T-helper 1 cell treated with Interleukin-12 subunit alpha and Interleukin-12 subunit beta and Interleukin-4 antibody, amounts not matched to agents 30 μg/mL and 1 μg/mL, for 36 hours (primary cell): ENCODE results near the gene LHFPL6.

Source experiments
- H3K27ac Mint-ChIP-seq: one replicate; pipeline ENCODE4 v1.8.0; 2021; ENCODE audit warnings: mild to moderate bottlenecking, mixed read lengths
- H3K27me3 Mint-ChIP-seq: one replicate; pipeline ENCODE4 v1.8.0; 2021; ENCODE audit warnings: low read depth, mixed read lengths
- H3K36me3 Mint-ChIP-seq: one replicate; pipeline ENCODE4 v1.8.0; 2021; ENCODE audit warnings: low read depth, mixed read lengths
- H3K4me1 Mint-ChIP-seq: one replicate; pipeline ENCODE4 v1.8.0; 2021; ENCODE audit warnings: low read depth, mixed read lengths
- H3K4me3 Mint-ChIP-seq: one replicate; pipeline ENCODE4 v1.8.0; 2021; ENCODE audit warnings: mild to moderate bottlenecking, moderate library complexity, mixed read lengths
- H3K9me3 Mint-ChIP-seq: one replicate; pipeline ENCODE4 v1.8.0; 2021; ENCODE audit warnings: mixed read lengths

Gene LHFPL6

DNA sequence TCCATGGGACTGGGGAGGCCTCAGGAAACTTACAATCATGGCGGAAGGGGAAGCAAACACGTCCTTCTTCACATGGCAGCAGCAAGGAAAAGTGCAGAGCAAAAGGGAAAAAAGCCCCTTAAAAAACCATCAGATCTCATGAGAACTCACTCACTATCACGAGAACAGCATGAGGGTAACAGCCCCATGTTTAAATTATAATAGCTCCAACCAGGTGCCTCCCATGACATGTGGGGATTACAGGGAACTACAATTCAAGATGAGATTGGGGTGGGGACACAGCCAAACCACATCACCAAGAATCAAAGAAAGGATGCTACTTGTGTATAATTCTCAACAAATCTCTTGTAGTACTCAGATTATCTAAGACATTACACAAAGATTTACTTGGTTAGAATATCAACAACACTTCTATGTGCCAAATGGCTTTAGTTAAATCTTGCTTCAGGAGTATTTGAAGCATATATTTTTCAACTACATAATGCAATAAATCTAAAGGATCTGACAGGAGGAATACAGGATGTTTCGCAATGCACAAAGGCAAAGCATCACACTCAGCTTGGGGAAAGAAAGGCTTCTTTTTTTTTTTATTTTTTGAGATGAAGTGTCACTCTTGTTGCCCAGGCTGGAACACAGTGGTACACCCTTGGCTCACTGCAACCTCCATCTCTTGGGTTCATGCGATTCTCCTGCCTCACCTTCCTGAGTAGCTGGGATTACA, 180.0 kb downstream of the LHFPL6 start:
- H3K4me3 Mint-ChIP-seq, result no peak overlapping the region
- H3K9me3 Mint-ChIP-seq, result no peaks in the 10 kb centered on the region
- H3K27ac Mint-ChIP-seq, result no peak overlapping the region
- no peaks in the 10 kb centered on the region for H3K4me1 Mint-ChIP-seq
- peaks cover 3% of the 10 kb centered on the region for H3K27me3 Mint-ChIP-seq
- H3K36me3 Mint-ChIP-seq, result no peaks in the 10 kb centered on the region

DNA sequence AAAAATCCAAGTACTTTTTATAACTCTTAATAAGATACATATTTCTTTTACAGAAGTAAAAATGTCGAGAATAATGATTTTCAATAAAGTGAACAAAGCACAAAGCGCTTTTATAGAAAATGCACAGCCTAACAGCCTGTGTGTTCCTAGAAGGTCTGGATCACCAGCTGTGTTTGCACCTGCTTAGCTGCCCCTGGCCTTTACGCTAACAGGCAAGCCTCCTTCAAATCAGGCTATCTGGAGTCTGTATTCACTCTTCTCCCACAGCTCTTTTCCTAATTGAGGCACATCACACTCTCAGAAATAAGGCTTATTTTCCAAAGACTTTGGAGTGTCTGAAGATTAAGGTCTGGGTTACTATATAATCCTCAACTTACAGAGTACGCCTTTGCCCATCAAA, 183.1 kb downstream of the LHFPL6 start:
- peaks cover 8% of the 10 kb centered on the region for H3K27me3 Mint-ChIP-seq
- no peak overlapping the region for H3K27ac Mint-ChIP-seq
- H3K4me3 Mint-ChIP-seq, result no peak overlapping the region
- no peaks in the 10 kb centered on the region for H3K9me3 Mint-ChIP-seq
- no peaks in the 10 kb centered on the region for H3K4me1 Mint-ChIP-seq
- no peaks in the 10 kb centered on the region for H3K36me3 Mint-ChIP-seq

DNA sequence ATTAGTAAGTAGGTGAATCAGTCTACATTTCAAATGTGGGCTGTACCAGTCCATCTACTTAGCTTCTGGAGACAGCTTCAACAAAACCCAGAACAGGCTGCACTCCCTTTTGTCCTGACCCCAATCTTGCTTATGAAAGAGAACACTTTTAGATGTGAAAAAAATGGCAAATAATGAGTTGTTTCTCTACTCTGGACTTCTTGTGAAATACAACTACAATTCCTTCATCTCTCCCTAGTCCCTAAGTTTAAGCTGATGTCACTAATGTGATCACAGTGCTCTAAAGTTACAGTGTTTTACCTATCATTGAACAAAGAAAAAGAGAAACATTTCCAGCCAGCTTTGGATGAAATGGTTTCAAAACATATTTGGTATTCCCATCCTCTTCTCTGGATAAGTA, 183.9 kb downstream of the LHFPL6 start:
- H3K9me3 Mint-ChIP-seq, result no peaks in the 10 kb centered on the region
- H3K36me3 Mint-ChIP-seq, result no peaks in the 10 kb centered on the region
- H3K4me1 Mint-ChIP-seq, result no peaks in the 10 kb centered on the region
- H3K27ac Mint-ChIP-seq, result no peak overlapping the region
- no peak overlapping the region for H3K4me3 Mint-ChIP-seq
- H3K27me3 Mint-ChIP-seq, result peaks cover 8% of the 10 kb centered on the region

DNA sequence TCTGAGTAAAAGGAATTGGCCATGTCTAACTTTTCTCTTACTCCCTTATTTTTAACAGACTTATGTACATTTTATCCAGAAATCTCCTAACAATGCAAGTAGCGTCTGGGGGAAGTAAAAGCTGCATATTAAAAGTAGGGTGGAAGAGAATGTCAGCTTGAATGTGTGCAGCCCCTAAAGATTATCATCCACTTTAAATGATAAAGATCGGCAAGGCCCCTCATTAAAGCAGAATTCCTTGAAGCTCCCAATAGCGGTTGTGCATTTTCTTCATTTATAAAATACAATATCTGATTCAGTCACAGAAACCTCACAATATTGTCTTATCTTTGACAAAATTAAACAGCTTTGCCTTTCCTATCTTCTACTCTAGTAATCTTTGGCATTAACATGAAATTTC, 184.6 kb downstream of the LHFPL6 start:
- Mint-ChIP-seq H3K27me3 (peaks cover 8% of the 10 kb centered on the region), H3K27ac (no peak overlapping the region), H3K4me3 (no peak overlapping the region), H3K4me1 (no peaks in the 10 kb centered on the region), H3K9me3 (no peaks in the 10 kb centered on the region), H3K36me3 (no peaks in the 10 kb centered on the region)

DNA sequence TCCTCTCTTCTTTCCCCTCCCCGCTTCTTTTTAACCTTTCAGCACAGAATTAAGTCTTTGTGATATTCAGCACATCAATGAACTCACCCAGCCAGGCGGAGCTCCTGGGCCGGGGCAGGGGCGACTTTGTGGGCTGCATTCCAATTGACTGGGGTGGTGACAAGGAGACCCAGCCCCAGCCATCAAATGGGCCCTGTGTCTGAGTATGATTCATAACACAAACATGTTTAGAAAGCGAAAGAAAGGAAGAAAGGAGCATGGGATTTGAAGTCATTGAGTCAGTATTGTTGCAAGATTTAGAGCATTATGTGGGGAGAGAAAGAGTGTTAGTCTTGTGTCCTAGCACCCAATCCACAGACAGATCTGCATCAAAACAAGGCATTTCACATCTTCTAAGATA, 185.3 kb downstream of the LHFPL6 start:
- Mint-ChIP-seq H3K27ac (no peak overlapping the region), H3K4me3 (no peak overlapping the region), H3K27me3 (peaks cover 8% of the 10 kb centered on the region), H3K4me1 (no peaks in the 10 kb centered on the region), H3K9me3 (no peaks in the 10 kb centered on the region), H3K36me3 (no peaks in the 10 kb centered on the region)

DNA sequence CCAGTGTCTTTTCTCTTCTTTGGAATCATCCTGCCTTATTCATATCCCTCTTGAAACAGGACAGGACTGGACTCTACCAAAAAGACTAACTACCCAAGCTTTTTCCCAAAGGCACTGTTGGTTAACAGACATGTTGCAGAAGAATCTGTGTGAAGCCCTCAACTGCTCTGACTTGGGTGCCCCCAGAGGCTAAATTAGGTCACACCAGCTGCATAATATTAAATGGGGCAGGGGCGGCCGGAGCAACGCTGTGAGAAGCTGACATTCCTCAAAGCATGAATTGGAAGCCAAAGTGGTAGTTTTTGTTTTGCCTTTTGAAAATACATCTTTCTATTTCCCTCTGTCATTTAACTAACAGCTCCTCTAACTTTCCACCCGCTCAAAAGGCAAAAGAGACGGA, 185.9 kb downstream of the LHFPL6 start:
- H3K36me3 Mint-ChIP-seq, result no peaks in the 10 kb centered on the region
- no peak overlapping the region for H3K4me3 Mint-ChIP-seq
- no peaks in the 10 kb centered on the region for H3K9me3 Mint-ChIP-seq
- peaks cover 8% of the 10 kb centered on the region for H3K27me3 Mint-ChIP-seq
- no peak overlapping the region for H3K27ac Mint-ChIP-seq
- H3K4me1 Mint-ChIP-seq, result no peaks in the 10 kb centered on the region

DNA sequence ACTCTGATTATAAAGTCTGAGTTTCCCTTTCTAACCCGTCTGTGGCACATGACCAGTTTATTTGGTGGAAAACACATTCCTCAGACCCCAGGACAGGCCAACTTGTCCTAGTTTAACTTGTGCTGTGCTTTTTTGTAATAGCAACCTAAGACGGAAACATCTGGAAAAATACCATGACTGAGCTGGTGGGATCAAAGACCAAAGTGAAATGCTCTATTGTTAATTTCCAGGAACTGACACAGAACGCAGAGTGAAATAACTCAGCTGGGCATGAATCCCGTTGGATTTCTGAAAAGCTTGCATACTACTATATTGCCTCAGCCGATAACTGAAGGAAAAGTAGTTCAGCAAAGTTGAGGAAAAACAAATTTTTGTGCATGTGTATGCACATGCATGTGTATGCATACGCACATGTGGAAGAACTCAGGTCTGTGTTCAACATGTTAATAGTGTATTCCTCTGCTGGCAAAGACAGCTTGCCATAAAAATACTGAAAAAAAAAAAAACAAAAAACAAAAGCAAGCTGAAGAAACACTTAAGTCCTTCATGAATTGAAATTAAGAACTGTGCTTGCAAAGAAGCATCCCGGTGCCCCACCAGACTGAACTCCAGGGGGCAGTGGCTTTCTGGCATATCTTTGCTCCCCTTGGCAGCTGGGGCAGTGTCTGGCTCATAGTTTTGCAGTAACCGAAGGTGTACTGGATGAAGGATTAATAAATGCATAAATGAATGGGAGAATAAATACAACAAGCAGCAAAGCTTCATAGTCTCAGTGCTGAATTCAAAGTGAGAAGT, 187.8 kb downstream of the LHFPL6 start:
- Mint-ChIP-seq H3K9me3 (no peaks in the 10 kb centered on the region), H3K4me1 (no peaks in the 10 kb centered on the region), H3K4me3 (no peak overlapping the region), H3K27ac (no peak overlapping the region), H3K27me3 (peaks cover 8% of the 10 kb centered on the region), H3K36me3 (no peaks in the 10 kb centered on the region)

DNA sequence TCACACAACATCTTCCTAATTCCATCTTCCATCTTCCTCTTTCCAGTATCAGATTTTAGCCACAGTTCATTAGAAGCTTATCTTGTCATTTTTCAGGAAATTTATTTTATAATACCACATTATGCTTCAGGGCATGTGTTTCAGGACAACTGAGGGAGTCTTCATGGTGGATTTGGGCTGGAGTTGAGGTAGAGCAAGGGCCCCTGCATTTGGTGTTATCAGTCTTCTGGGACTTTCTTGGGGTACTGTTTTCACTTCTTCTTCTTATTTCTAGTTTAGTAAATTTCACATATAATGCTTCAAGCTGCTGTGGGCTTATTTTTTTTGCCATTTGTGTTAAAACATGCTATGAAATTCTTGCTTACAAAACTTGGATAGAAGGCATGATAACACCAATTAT, 188.7 kb downstream of the LHFPL6 start:
- Mint-ChIP-seq H3K4me1 (no peaks in the 10 kb centered on the region), H3K36me3 (no peaks in the 10 kb centered on the region), H3K4me3 (no peak overlapping the region), H3K9me3 (no peaks in the 10 kb centered on the region), H3K27ac (no peak overlapping the region), H3K27me3 (peaks cover 7% of the 10 kb centered on the region)

DNA sequence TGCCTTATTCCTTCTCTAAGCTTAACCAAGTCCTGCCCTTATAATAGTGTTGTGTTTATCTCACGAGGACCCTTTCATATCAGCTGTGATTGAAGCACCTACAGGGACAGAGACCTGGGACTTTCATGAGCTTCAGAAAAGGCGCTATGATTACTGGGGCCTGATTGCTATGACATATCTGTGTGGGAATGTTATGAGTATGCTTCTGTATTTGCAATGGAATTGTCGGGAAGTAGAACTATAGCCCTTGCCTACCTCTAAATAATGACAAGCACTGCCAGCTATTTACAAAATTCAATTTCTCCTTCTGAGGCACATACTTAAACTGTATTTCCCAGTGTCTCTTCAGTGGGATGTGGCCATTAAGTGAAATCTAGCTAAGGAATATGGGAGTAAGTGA, 191.5 kb downstream of the LHFPL6 start:
- Mint-ChIP-seq H3K9me3 (no peaks in the 10 kb centered on the region), H3K36me3 (no peaks in the 10 kb centered on the region), H3K4me3 (no peak overlapping the region), H3K27ac (no peak overlapping the region), H3K27me3 (no peaks in the 10 kb centered on the region), H3K4me1 (no peaks in the 10 kb centered on the region)

DNA sequence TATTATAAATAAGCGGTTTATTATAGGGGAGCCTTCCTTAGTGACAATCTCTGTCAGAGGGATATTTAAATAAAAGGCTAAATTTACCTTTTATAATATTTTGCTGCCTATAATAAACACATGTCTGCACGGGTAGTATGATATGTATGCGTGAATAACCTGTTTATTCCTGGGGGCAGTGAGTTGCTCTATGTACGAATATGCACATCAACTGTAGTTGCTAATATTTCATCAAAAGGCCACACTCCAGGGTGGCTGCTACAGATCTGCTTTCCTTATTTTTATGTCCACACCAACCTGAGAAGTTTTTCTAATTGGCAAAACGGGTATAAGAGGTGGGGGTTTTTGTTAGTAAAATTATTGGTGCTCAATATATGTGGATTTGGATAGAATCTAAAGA, 192.0 kb downstream of the LHFPL6 start:
- Mint-ChIP-seq H3K9me3 (no peaks in the 10 kb centered on the region), H3K27me3 (no peaks in the 10 kb centered on the region), H3K27ac (no peak overlapping the region), H3K4me1 (no peaks in the 10 kb centered on the region), H3K4me3 (no peak overlapping the region), H3K36me3 (no peaks in the 10 kb centered on the region)

DNA sequence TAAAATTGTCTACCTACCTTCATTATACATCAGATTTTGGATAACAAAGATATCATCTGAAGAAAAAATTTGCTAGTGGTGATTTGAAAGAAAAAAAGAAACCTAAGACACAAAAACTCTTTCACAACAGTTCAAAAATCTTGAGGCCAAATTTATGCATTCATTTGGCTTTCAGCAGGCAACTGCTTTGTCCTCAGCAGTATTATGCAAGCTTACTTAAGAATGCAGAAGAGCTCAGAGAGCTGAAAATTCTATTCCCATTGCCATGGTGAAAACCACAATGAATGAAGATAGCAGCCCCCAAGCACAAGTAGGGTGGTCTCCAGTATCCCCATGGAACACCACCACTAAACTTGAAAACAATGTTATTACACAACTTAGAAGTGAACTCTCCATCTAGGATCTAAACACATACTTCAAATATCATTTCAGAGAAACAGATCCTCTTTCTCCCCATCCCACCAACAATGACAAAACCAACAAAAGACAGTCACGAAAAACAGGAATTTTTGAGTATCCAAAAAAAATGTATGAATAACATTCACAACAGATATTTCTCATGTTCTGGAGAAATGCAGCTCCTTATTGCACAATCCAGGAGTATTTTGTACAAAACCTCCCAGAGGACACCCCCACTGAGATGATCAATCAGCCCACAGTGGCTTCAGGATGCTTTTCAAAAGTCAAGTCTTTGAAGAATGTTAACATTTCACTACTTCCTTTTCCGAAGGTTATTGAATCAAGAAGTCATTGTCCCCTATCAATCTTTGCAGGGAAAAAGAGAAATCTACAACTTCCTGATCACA, 192.7 kb downstream of the LHFPL6 start:
- Mint-ChIP-seq H3K27me3 (no peaks in the 10 kb centered on the region), H3K4me1 (no peaks in the 10 kb centered on the region), H3K27ac (no peak overlapping the region), H3K9me3 (no peaks in the 10 kb centered on the region), H3K36me3 (no peaks in the 10 kb centered on the region), H3K4me3 (no peak overlapping the region)

DNA sequence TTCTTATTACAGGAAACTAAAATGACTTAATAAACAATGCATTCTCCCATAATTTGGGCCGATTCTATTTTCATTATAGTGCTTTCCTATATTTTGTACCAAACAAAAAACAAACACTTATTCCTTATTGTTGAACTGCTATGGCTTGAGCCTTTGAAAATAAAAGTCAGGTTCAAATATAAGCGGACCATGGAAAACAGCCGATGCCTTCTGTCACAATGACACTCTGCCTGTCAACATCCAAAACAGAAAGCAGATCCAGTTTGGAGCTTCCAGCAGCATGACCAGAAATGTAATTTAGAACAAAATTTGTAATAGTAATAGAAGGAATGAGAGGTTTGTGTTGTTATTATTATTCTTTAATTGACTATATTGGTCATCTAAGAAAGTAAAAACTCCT, 194.5 kb downstream of the LHFPL6 start:
- Mint-ChIP-seq H3K27ac (no peak overlapping the region), H3K4me1 (no peaks in the 10 kb centered on the region), H3K36me3 (no peaks in the 10 kb centered on the region), H3K4me3 (no peak overlapping the region), H3K9me3 (no peaks in the 10 kb centered on the region), H3K27me3 (no peaks in the 10 kb centered on the region)

DNA sequence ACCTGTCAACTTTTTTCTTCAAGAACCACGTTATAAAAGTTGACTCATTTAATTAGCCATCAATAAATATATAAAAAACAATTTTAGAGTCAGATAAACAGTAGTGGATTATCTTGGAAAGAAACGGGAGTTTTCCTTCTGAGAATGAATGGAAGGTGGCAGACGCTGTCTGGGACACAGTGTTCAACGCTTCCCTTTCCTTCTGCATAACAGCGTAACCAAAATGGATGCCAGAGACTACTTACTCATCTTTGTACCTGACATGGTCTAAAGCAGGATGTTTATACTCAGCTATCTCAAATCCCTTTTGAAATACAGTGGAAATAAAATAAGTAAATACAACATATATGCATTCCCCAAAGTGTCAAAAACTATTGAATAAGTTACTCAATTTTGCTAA, 195.2 kb downstream of the LHFPL6 start:
- Mint-ChIP-seq H3K27me3 (no peaks in the 10 kb centered on the region), H3K9me3 (no peaks in the 10 kb centered on the region), H3K4me1 (no peaks in the 10 kb centered on the region), H3K36me3 (no peaks in the 10 kb centered on the region), H3K27ac (no peak overlapping the region), H3K4me3 (no peak overlapping the region)

DNA sequence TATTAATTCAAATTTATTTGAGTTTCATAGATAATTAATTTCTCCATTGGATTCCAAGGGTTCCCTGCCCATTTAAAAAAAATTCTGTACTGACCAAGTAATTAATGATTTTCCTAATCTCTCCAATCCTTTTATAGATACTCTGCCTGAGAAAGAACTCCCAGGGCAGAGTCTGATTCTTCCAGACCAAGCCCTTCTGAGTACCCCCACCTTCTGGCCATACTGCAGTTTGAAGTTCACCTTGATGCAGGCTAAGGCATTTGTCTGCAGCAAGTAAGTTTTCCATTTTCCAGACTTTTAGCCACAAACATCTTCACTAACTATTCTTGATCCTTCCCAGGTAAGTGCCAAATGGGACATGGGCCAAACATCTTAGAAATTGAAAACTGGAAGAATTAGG, 195.9 kb downstream of the LHFPL6 start:
- H3K4me1 Mint-ChIP-seq, result no peaks in the 10 kb centered on the region
- H3K4me3 Mint-ChIP-seq, result no peak overlapping the region

DNA sequence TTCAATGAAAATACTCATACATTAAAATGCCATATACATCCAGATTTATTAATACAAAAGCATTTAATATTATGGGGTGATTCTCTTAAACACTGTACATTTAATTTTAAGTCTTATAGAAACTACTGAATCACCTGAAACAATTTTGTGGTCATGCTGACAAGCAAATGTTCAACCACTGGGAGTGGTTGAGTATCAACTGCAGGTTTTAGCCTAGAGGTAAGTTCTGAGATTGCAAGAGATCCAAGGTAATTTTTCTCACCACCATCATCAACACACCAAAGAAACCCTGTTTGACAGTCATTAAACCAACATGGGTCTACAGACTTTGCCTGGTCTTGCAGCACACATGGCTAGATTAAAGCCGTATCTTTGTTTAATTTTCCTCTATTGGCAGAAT, 196.3 kb downstream of the LHFPL6 start:
- Mint-ChIP-seq H3K4me1 (no peaks in the 10 kb centered on the region), H3K27me3 (no peaks in the 10 kb centered on the region), H3K27ac (no peak overlapping the region), H3K36me3 (no peaks in the 10 kb centered on the region), H3K9me3 (no peaks in the 10 kb centered on the region), H3K4me3 (no peak overlapping the region)

More for the DNA sequence above, 195.9 kb downstream of the LHFPL6 start:
- no peak overlapping the region for H3K27ac Mint-ChIP-seq
- no peaks in the 10 kb centered on the region for H3K27me3 Mint-ChIP-seq
- no peaks in the 10 kb centered on the region for H3K36me3 Mint-ChIP-seq
- no peaks in the 10 kb centered on the region for H3K9me3 Mint-ChIP-seq
